ENCODE measurements around the gene CSN2. TPM values are rescaled to one million over a fixed set of nuclear protein-coding genes. Genes with fewer than 3 reads are reported as not detected.

CSN2 gene, protein sequence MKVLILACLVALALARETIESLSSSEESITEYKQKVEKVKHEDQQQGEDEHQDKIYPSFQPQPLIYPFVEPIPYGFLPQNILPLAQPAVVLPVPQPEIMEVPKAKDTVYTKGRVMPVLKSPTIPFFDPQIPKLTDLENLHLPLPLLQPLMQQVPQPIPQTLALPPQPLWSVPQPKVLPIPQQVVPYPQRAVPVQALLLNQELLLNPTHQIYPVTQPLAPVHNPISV
- not detected for total RNA-seq
- long read RNA-seq: 0 reads

DNA sequence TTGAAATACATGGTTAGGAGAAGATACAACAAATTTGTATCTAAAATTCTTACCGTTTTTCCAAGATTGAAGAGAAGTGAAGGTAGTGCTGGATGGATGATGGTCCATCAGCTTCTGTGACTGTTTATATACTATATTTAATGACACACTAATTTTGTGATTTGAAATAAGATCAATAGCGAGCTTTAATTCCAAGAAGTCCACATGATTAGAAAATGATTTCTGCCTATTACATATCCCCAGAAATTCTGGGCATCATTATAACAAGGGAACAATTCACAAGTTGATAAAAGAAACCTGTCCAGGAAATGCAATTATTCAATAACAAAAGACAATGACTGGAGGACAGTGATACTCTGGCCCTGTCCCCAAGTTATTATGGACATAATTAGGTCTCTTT lies at the start of gene CSN2:
Gene CSN2 (minus strand): TSS at position 101 of the 400 bp plus-strand sequence. CDS start 4,733 bp downstream, outside the sequence.
- Histone ChIP-seq H3K4me3 (no peak within 1 kb of the TSS), H3K9me3 (no peaks in the 10 kb centered on the region), H3K27me3 (ENCODE audit: low read depth) (no peaks in the 10 kb centered on the region), H3K4me1 (no peaks in the 10 kb centered on the region), H3K27ac (no peak within 1 kb of the TSS), H3K36me3 (no peaks in the 10 kb centered on the region)
- no peak for ATAC-seq
- intact Hi-C loops (cut with DNase I): no loop called here
- DNase-seq: no peak
- TF ChIP-seq, protein P1, sequence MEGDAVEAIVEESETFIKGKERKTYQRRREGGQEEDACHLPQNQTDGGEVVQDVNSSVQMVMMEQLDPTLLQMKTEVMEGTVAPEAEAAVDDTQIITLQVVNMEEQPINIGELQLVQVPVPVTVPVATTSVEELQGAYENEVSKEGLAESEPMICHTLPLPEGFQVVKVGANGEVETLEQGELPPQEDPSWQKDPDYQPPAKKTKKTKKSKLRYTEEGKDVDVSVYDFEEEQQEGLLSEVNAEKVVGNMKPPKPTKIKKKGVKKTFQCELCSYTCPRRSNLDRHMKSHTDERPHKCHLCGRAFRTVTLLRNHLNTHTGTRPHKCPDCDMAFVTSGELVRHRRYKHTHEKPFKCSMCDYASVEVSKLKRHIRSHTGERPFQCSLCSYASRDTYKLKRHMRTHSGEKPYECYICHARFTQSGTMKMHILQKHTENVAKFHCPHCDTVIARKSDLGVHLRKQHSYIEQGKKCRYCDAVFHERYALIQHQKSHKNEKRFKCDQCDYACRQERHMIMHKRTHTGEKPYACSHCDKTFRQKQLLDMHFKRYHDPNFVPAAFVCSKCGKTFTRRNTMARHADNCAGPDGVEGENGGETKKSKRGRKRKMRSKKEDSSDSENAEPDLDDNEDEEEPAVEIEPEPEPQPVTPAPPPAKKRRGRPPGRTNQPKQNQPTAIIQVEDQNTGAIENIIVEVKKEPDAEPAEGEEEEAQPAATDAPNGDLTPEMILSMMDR (IDR thresholded peaks at IDR 0.05): no peak

DNA sequence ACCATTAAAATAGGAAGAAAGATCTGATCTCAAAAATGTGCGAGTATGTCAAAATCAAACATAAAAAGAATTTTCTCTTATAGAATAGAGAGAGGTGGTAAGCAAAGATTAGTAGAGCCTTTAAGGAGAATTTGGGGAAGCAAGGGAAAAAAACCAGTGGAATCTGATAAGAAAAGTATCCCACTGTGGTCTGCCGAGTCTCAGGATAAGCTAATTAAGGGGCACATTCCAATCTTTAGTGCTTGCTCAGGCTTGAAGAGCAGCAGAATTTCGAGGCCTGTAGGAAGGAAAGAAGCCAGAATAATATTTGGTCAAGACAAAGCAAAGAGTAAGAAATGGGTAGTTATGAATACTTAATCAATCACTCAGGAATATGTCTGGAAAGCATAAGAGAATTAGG lies 43.2 kb upstream of the CSN2 start:
- Histone ChIP-seq H3K4me3 (no peak overlapping the region), H3K27ac (no peak overlapping the region), H3K36me3 (no peaks in the 10 kb centered on the region), H3K4me1 (no peaks in the 10 kb centered on the region), H3K9me3 (no peaks in the 10 kb centered on the region), H3K27me3 (ENCODE audit: low read depth) (no peaks in the 10 kb centered on the region)
- ATAC-seq (no peak), DNase-seq (no peak)
- TF ChIP-seq, protein P1 (IDR thresholded peaks at IDR 0.05): no peak
- intact Hi-C loops (cut with DNase I): no loop called here

DNA sequence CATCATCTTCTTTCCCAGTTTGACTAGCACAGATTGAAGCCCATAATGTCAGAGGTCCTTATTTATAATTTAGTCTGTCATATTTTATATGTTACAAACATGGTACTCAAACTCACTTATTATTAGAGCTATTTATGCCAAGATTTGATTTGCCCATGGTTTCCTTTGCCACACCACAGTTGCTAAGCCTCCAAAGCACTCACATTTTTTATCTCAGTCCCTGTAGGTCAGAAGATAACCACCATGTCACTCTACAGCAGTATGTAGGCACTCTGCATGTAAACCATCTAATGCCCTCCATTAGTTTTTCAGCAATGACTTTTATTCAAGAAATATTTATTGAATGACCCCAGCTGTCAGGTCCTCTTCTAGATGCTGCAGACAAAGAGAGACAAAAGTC lies 37.0 kb upstream of the CSN2 start:
- ATAC-seq: no peak

DNA sequence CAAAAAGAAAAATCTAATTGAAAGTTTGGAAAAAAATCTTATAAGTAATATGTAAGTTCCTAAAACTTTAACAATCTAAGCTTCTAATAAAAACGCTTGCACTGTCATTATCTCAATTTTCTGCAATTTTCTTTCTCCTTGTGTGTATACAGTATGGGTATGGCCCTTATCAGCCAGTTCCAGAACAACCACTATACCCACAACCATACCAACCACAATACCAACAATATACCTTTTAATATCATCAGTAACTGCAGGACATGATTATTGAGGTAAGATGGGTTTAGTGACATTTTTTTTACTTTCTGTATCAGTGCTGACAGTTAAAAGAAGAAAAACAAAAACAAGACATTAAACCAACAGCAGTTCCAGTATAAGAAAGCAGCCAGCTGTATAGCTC lies 35.2 kb upstream of the CSN2 start:
- TF ChIP-seq, protein P1 (IDR thresholded peaks at IDR 0.05): no peak
- DNase-seq (no peak), ATAC-seq (no peak)
- no peaks in the 10 kb centered on the region for H3K36me3 ChIP-seq
- intact Hi-C loops (cut with DNase I): no loop called here
- H3K27ac ChIP-seq: no peak overlapping the region
- no peaks in the 10 kb centered on the region for H3K9me3 ChIP-seq
- no peaks in the 10 kb centered on the region for H3K27me3 ChIP-seq (ENCODE audit: low read depth)
- no peaks in the 10 kb centered on the region for H3K4me1 ChIP-seq
- no peak overlapping the region for H3K4me3 ChIP-seq

More for the DNA sequence above, 37.0 kb upstream of the CSN2 start:
- Histone ChIP-seq H3K27ac (no peak overlapping the region), H3K36me3 (no peaks in the 10 kb centered on the region), H3K27me3 (ENCODE audit: low read depth) (no peaks in the 10 kb centered on the region), H3K4me3 (no peak overlapping the region), H3K4me1 (no peaks in the 10 kb centered on the region), H3K9me3 (no peaks in the 10 kb centered on the region)
- TF ChIP-seq, protein P1 (IDR thresholded peaks at IDR 0.05): no peak
- intact Hi-C loops (cut with DNase I): no loop called here
- no peak for DNase-seq

DNA sequence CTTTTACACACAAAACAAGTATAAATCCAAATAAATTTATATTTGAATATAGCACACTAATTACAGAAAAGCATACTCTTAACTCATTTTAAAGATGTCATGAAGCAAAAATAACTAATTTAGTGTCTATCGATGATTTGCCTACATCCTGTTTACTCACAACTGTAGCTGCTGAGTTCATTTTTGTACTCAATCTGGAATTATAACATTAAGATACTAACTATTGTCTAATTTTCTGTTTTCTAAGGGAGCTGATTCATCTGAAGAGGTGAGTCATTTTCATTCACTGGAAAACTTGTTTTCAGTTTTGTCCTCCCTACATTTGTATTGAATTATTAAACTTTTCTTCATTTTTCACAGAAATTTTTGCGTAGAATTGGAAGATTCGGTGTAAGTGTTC lies 33.9 kb upstream of the CSN2 start:
- intact Hi-C loops (cut with DNase I): no loop called here
- no peak for DNase-seq
- H3K27ac ChIP-seq: no peak overlapping the region
- H3K4me3 ChIP-seq: no peak overlapping the region
- no peaks in the 10 kb centered on the region for H3K9me3 ChIP-seq
- TF ChIP-seq, protein P1 (IDR thresholded peaks at IDR 0.05): no peak
- H3K4me1 ChIP-seq: no peaks in the 10 kb centered on the region
- H3K36me3 ChIP-seq: no peaks in the 10 kb centered on the region
- ATAC-seq: no peak
- no peaks in the 10 kb centered on the region for H3K27me3 ChIP-seq (ENCODE audit: low read depth)

Measured in lower lobe of right lung (tissue), 2 donors.